ENCODE data around the gene SRPK1.

Gene SRPK1

DNA sequence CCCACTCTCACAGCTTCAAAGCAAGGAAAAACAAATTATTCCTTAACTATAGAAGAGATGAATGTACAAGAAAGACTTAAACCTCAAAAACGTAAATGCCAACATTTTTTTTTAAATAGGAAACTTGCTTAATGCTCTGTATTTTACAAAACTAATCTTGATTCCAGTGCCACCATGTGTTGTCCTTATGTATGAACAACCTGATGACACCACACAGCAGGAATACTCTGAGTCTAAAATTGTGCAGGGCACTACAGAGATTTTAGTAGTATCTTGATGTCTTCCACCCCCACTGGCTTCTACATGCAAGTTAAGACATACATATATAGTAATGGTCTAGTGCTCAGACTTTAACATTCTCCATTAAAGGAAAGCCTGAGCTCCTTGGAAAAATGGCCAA lies 46.2 kb downstream of the SRPK1 start:
- no peak for DNase-seq (ENCODE audit: low read depth, low spot score)
- Histone ChIP-seq H3K27ac (ENCODE audit: low read length) (no peak overlapping the region), H3K9me3 (ENCODE audit: control insufficient read depth, insufficient read depth, low read length) (no peaks in the 10 kb centered on the region), H3K36me3 (ENCODE audit: control insufficient read depth, insufficient read depth, low read length) (peaks cover 4% of the 10 kb centered on the region; the same call in 1 of the 2 replicates), H3K4me3 (ENCODE audit: low read length) (no peak overlapping the region), H3K27me3 (ENCODE audit: control insufficient read depth, insufficient read depth, low read length) (no peaks in the 10 kb centered on the region), H3K4me1 (ENCODE audit: control insufficient read depth, insufficient read depth, low read length) (no peaks in the 10 kb centered on the region)
- no CpG with 5 or more reads among the region's 1 CpG for WGBS (ENCODE audit: insufficient coverage, insufficient read length)

DNA sequence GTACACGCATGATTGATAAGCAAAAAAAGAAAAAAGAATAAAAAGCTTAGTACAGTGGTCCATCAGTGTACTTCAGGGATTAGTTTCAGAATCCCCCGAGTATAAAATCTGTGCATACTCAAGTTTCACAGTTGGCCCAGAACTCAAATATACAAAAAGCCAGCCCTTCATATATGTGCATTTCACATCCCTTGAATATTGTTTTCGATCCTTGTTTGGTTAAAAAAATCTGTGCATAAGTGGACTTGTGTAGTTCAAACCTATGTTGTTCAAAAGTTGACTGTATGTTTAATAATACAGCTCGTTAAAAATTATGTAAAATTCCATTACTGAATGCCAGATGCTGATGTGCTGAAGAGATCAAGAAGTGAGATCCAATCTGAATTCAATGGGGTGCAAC lies 61.5 kb downstream of the SRPK1 start:
- Histone ChIP-seq H3K36me3 (ENCODE audit: control insufficient read depth, insufficient read depth, low read length) (peaks cover 9% of the 10 kb centered on the region; the same call in 1 of the 2 replicates), H3K4me3 (ENCODE audit: low read length) (no peak overlapping the region), H3K27ac (ENCODE audit: low read length) (no peak overlapping the region), H3K4me1 (ENCODE audit: control insufficient read depth, insufficient read depth, low read length) (no peaks in the 10 kb centered on the region), H3K27me3 (ENCODE audit: control insufficient read depth, insufficient read depth, low read length) (no peaks in the 10 kb centered on the region), H3K9me3 (ENCODE audit: control insufficient read depth, insufficient read depth, low read length) (no peaks in the 10 kb centered on the region)
- no CpG with 5 or more reads among the region's 4 CpGs for WGBS (ENCODE audit: insufficient coverage, insufficient read length)
- DNase-seq (ENCODE audit: low read depth, low spot score) = no peak

DNA sequence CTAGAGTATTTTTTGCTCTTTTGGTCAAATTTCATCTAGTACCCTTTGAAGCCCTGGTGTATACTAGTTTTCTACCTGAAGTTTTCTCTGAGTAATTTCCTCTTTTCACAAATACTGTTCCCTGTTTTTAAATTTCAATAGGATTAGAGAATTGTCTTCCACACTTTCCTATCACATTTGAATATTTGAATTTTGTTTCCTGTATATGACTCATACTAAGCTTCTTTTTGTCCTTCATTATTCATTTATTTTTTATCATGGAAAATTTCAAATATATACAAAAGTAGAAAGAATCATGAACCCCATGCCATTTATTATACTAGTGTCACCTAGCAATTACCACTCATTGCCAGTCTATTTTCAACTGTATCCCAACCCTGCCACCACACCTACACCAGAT lies 63.0 kb downstream of the SRPK1 start:
- Histone ChIP-seq H3K27me3 (ENCODE audit: control insufficient read depth, insufficient read depth, low read length) (no peaks in the 10 kb centered on the region), H3K27ac (ENCODE audit: low read length) (no peak overlapping the region), H3K4me3 (ENCODE audit: low read length) (no peak overlapping the region), H3K9me3 (ENCODE audit: control insufficient read depth, insufficient read depth, low read length) (no peaks in the 10 kb centered on the region), H3K36me3 (ENCODE audit: control insufficient read depth, insufficient read depth, low read length) (peaks cover 11% of the 10 kb centered on the region; the same call in 1 of the 2 replicates), H3K4me1 (ENCODE audit: control insufficient read depth, insufficient read depth, low read length) (no peaks in the 10 kb centered on the region)
- no peak for DNase-seq (ENCODE audit: low read depth, low spot score)

DNA sequence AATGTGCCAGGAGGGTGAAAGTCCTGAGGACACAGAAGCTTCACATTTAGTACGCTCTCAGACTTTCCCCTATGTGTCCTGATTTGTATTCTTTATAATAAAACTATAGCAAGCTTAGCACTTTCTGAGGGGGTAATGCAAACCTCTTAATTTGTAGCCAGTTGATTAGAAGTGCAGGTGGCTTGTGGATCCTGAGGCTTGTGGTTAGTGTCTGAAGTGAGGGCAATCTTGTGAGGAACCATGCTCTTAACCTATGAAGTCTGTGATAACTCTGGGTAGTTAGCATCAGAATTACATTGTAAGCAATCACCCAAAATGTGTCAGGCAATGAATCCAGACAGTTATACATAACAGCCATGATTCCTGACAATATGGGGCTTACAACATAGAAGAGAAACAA lies 64.6 kb downstream of the SRPK1 start:
- H3K9me3 ChIP-seq (ENCODE audit: control insufficient read depth, insufficient read depth, low read length) = no peaks in the 10 kb centered on the region
- H3K36me3 ChIP-seq (ENCODE audit: control insufficient read depth, insufficient read depth, low read length) = peaks cover 13% of the 10 kb centered on the region; the same call in 1 of the 2 replicates
- WGBS (ENCODE audit: insufficient coverage, insufficient read length) = no CpG with 5 or more reads among the region's 1 CpG
- H3K27ac ChIP-seq (ENCODE audit: low read length) = no peak overlapping the region
- no peaks in the 10 kb centered on the region for H3K4me1 ChIP-seq (ENCODE audit: control insufficient read depth, insufficient read depth, low read length)
- no peaks in the 10 kb centered on the region for H3K27me3 ChIP-seq (ENCODE audit: control insufficient read depth, insufficient read depth, low read length)
- H3K4me3 ChIP-seq (ENCODE audit: low read length) = no peak overlapping the region
- no peak for DNase-seq (ENCODE audit: low read depth, low spot score)

DNA sequence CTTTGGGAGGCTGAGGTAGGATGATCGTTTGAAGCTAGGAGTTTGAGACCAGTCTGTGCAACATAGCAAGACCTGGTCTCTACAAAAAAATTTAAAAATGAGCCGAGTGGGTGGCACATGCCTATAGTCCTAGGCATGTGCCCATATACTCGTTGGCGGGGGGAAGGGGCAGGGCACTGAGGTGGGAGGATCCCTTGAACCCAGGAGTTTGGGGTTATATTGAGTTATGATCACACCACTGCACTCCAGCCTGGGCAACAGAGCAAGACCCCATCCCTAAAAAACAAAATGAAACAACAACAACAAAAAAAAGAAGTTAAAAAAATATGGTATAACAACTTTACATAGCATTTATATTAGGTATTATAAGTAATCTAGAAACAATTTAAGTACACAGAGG lies 67.9 kb downstream of the SRPK1 start:
- peaks cover 16% of the 10 kb centered on the region; the same call in 1 of the 2 replicates for H3K36me3 ChIP-seq (ENCODE audit: control insufficient read depth, insufficient read depth, low read length)
- H3K4me3 ChIP-seq (ENCODE audit: low read length) = no peak overlapping the region
- no CpG with 5 or more reads among the region's 4 CpGs for WGBS (ENCODE audit: insufficient coverage, insufficient read length)

DNA sequence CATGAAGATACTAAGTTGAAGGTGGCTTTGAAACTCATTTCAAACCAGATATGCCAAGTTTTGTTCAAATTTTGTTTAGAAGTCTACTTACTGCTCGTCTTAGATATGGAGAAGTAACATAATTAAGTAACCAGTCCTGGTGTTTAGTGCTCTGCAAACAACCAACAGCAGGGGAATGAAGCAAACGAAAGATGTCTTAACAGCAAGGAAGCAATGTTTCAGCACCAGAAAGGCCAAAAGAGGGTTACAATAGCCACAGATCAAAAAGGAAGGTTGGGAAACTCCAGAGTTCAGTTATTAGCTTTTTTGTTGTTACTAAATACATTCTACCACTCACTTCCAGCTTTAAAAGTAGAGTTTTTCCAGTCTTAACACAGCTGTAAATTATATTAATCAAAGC lies 70.7 kb downstream of the SRPK1 start:
- Histone ChIP-seq H3K27ac (ENCODE audit: low read length) (no peak overlapping the region), H3K4me3 (ENCODE audit: low read length) (no peak overlapping the region), H3K4me1 (ENCODE audit: control insufficient read depth, insufficient read depth, low read length) (no peaks in the 10 kb centered on the region), H3K9me3 (ENCODE audit: control insufficient read depth, insufficient read depth, low read length) (no peaks in the 10 kb centered on the region), H3K36me3 (ENCODE audit: control insufficient read depth, insufficient read depth, low read length) (peaks cover 11% of the 10 kb centered on the region; the same call in 1 of the 2 replicates), H3K27me3 (ENCODE audit: control insufficient read depth, insufficient read depth, low read length) (no peaks in the 10 kb centered on the region)
- no peak for DNase-seq (ENCODE audit: low read depth, low spot score)
- WGBS (ENCODE audit: insufficient coverage, insufficient read length) = no CpG with 5 or more reads among the region's 2 CpGs

More for the DNA sequence above, 67.9 kb downstream of the SRPK1 start:
- Histone ChIP-seq H3K27ac (ENCODE audit: low read length) (no peak overlapping the region), H3K27me3 (ENCODE audit: control insufficient read depth, insufficient read depth, low read length) (no peaks in the 10 kb centered on the region), H3K9me3 (ENCODE audit: control insufficient read depth, insufficient read depth, low read length) (no peaks in the 10 kb centered on the region), H3K4me1 (ENCODE audit: control insufficient read depth, insufficient read depth, low read length) (no peaks in the 10 kb centered on the region)
- no peak for DNase-seq (ENCODE audit: low read depth, low spot score)

DNA sequence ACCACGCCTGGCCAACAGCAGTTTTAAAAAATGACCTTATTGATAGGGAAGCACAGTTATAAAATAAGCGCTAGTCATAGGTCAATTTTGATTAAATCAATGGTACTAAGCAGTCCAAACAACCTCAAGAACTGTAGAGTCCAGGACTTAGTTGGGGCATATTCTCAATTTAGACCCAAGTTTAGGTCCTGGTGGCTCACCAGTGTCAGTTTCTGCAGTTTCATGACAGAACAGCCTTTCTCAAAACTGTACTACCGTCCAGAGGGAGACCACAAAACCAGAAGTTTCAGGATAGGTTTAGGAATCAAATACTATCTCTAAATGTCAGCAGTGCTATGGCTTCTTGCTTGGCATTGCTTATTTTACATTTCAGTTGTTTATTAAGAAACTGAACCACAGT lies 76.6 kb downstream of the SRPK1 start:
- Histone ChIP-seq H3K4me3 (ENCODE audit: low read length) (no peak overlapping the region), H3K27me3 (ENCODE audit: control insufficient read depth, insufficient read depth, low read length) (no peaks in the 10 kb centered on the region), H3K4me1 (ENCODE audit: control insufficient read depth, insufficient read depth, low read length) (no peaks in the 10 kb centered on the region), H3K27ac (ENCODE audit: low read length) (no peak overlapping the region), H3K9me3 (ENCODE audit: control insufficient read depth, insufficient read depth, low read length) (no peaks in the 10 kb centered on the region), H3K36me3 (ENCODE audit: control insufficient read depth, insufficient read depth, low read length) (peaks cover 11% of the 10 kb centered on the region; the same call in 1 of the 2 replicates)
- no CpG with 5 or more reads among the region's 3 CpGs for whole genome bisulfite sequencing (ENCODE audit: insufficient coverage, insufficient read length)
- DNase-seq (ENCODE audit: low read depth, low spot score) = no peak

DNA sequence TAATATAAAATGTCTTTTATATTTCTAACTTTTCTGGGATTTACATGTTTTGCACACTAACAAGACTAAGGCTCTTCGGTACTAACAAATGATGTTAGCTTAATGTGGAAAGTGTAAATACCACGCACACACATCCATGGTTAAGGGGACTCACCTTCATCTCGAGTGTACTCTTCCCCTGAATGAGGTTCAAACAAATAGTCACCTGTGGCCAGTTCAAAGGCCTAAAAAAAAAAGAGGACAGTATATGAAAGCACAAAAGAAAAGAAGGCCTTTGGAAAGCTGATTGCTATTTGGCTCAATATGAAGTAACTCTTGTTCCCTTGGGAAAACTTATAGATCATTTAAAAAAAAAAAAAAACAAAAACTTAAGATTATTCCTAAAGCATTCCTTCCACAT lies 78.5 kb downstream of the SRPK1 start:
- DNase-seq (ENCODE audit: low read depth, low spot score) = no peak
- peaks cover 12% of the 10 kb centered on the region; the same call in 1 of the 2 replicates for H3K36me3 ChIP-seq (ENCODE audit: control insufficient read depth, insufficient read depth, low read length)
- no peaks in the 10 kb centered on the region for H3K27me3 ChIP-seq (ENCODE audit: control insufficient read depth, insufficient read depth, low read length)
- WGBS (ENCODE audit: insufficient coverage, insufficient read length) = no CpG with 5 or more reads among the region's 3 CpGs
- H3K9me3 ChIP-seq (ENCODE audit: control insufficient read depth, insufficient read depth, low read length) = no peaks in the 10 kb centered on the region
- H3K27ac ChIP-seq (ENCODE audit: low read length) = no peak overlapping the region
- no peak overlapping the region for H3K4me3 ChIP-seq (ENCODE audit: low read length)
- H3K4me1 ChIP-seq (ENCODE audit: control insufficient read depth, insufficient read depth, low read length) = no peaks in the 10 kb centered on the region

DNA sequence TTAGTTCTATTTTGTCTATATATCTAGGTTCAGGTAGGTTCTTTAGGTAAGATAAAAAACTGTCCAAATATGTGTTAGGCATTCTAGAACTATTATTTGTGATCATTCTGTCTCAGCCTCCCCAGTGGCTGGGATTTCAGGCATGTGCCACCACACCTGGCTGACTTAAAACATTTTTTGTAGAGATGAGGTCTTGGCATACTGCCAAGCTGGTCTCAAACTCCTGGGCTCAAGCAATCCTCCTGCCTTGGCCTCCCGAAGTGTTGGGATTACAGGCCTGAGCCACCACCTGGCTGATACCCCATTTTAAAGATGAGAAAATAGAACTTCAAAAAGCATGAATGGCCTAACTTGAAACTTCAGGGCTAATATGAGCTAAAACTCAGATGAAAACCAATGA lies 81.9 kb downstream of the SRPK1 start:
- no peak overlapping the region for H3K27ac ChIP-seq (ENCODE audit: low read length)
- H3K36me3 ChIP-seq (ENCODE audit: control insufficient read depth, insufficient read depth, low read length) = peaks cover 16% of the 10 kb centered on the region; the same call in 1 of the 2 replicates
- H3K27me3 ChIP-seq (ENCODE audit: control insufficient read depth, insufficient read depth, low read length) = no peaks in the 10 kb centered on the region
- no CpG with 5 or more reads among the region's 1 CpG for WGBS (ENCODE audit: insufficient coverage, insufficient read length)
- H3K4me1 ChIP-seq (ENCODE audit: control insufficient read depth, insufficient read depth, low read length) = no peaks in the 10 kb centered on the region
- no peak for DNase-seq (ENCODE audit: low read depth, low spot score)
- no peaks in the 10 kb centered on the region for H3K9me3 ChIP-seq (ENCODE audit: control insufficient read depth, insufficient read depth, low read length)
- H3K4me3 ChIP-seq (ENCODE audit: low read length) = no peak overlapping the region

DNA sequence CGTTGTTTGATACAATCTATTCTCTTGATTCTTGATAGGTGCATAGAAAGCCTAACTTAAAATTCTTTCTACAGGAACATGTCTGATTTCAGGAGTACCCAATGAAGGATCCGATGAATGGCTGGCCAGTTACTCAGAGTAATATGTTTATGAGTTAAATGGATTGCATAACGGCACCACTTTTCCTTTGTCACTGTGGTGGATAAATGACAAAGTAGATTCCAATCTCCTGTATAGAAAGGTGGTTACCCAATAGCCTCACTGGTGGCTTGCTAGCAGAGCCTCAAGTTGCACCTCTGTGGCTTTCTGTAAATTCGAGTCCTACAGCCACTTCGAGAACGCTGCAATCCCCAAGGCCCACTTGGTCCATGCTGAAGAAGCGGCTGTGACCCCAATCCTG lies 87.4 kb downstream of the SRPK1 start:
- no peak for DNase-seq (ENCODE audit: low read depth, low spot score)
- no peaks in the 10 kb centered on the region for H3K27me3 ChIP-seq (ENCODE audit: control insufficient read depth, insufficient read depth, low read length)
- no CpG with 5 or more reads among the region's 7 CpGs for WGBS (ENCODE audit: insufficient coverage, insufficient read length)
- H3K9me3 ChIP-seq (ENCODE audit: control insufficient read depth, insufficient read depth, low read length) = no peaks in the 10 kb centered on the region
- peaks cover 14% of the 10 kb centered on the region; the same call in 1 of the 2 replicates for H3K36me3 ChIP-seq (ENCODE audit: control insufficient read depth, insufficient read depth, low read length)
- H3K27ac ChIP-seq (ENCODE audit: low read length) = no peak overlapping the region
- H3K4me3 ChIP-seq (ENCODE audit: low read length) = no peak overlapping the region
- H3K4me1 ChIP-seq (ENCODE audit: control insufficient read depth, insufficient read depth, low read length) = no peaks in the 10 kb centered on the region

DNA sequence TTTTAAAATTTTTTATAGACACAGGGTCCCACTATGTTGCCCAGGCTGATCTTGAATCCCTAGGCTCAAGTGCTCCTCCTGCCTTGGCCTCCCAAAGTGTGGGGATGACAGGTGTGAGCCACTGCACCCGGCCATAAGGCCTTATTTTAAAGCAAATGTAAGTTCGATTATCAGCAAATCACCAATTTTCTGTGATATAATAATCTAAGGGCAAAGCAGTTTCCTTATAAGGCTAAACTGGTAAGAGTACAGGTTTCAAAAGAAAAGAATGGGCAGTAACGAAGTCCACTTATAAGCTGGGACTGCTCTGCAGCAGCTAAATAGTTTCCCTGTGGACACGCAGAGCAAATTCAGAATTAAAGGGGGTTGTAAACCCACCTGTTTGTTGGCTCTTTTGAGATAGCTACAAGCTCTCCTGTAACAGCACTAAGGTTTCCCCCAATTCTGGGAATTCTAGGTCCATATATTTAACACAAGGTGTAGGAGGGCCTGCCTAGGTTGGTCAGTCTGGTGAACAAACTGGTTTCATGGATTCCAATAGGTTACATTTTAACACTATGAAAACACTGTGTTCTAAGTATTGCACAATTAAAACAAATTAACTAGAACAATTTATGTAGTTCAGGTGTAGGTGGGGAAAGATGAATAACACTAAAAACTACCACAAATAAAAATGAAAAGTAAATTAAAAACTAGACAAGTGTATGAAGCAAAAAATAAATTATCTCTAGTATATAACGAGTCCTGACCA lies 89.5 kb downstream of the SRPK1 start:
- Histone ChIP-seq H3K27ac (ENCODE audit: low read length) (no peak overlapping the region), H3K4me3 (ENCODE audit: low read length) (no peak overlapping the region), H3K36me3 (ENCODE audit: control insufficient read depth, insufficient read depth, low read length) (peaks cover 11% of the 10 kb centered on the region; the same call in 1 of the 2 replicates), H3K27me3 (ENCODE audit: control insufficient read depth, insufficient read depth, low read length) (peaks cover 2% of the 10 kb centered on the region; the same call in 1 of the 2 replicates), H3K4me1 (ENCODE audit: control insufficient read depth, insufficient read depth, low read length) (no peaks in the 10 kb centered on the region), H3K9me3 (ENCODE audit: control insufficient read depth, insufficient read depth, low read length) (no peaks in the 10 kb centered on the region)
- no CpG with 5 or more reads among the region's 5 CpGs for whole genome bisulfite sequencing (ENCODE audit: insufficient coverage, insufficient read length)
- no peak for DNase-seq (ENCODE audit: low read depth, low spot score)
